ENCODE data around the gene RALGPS2.

RALGPS2 gene

DNA sequence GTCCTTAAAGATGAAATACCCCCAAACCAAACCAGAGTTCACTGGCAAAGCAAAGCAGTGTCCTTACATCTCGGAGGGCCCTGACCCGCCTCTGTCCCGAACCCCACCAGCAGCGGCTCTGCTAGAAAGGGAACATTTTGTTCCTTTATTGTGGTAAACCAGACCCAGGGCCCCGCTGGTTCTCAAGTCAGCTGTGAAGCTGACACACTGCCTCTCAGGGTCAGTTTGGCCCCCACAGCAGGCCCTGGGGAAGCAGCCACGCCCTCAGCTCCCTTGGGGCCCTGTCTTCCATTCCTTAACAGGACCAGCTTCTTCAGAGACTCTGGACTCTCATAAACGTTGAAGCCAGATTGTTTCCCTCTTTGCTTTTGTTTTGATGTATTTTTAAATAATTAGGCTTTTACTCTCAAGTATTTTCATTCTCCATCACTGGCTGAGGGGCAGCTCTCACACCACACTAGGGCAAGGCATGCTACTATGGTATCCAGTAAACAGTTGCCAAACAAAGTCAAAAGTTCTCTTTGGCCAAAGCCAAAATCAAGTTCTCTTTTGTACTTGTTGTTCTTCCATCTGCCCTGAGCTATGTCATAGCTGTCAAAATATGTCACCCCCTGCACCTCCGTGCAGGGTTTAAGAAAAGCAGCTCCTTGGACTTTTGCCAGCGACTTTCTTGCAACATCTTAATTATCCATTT is 207.0 kb downstream of the RALGPS2 start:
- TF ChIP-seq ISL1 (CRISPR knock-in tag; IDR thresholded peaks at IDR 0.05): no peak
- TF ChIP-seq, protein P1, sequence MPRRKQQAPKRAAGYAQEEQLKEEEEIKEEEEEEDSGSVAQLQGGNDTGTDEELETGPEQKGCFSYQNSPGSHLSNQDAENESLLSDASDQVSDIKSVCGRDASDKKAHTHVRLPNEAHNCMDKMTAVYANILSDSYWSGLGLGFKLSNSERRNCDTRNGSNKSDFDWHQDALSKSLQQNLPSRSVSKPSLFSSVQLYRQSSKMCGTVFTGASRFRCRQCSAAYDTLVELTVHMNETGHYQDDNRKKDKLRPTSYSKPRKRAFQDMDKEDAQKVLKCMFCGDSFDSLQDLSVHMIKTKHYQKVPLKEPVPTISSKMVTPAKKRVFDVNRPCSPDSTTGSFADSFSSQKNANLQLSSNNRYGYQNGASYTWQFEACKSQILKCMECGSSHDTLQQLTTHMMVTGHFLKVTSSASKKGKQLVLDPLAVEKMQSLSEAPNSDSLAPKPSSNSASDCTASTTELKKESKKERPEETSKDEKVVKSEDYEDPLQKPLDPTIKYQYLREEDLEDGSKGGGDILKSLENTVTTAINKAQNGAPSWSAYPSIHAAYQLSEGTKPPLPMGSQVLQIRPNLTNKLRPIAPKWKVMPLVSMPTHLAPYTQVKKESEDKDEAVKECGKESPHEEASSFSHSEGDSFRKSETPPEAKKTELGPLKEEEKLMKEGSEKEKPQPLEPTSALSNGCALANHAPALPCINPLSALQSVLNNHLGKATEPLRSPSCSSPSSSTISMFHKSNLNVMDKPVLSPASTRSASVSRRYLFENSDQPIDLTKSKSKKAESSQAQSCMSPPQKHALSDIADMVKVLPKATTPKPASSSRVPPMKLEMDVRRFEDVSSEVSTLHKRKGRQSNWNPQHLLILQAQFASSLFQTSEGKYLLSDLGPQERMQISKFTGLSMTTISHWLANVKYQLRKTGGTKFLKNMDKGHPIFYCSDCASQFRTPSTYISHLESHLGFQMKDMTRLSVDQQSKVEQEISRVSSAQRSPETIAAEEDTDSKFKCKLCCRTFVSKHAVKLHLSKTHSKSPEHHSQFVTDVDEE (CRISPR knock-in tag; IDR thresholded peaks at IDR 0.05): no peak
- TF ChIP-seq CSDC2 (CRISPR knock-in tag; IDR thresholded peaks at IDR 0.05): no peak
- TF ChIP-seq, protein P2, sequence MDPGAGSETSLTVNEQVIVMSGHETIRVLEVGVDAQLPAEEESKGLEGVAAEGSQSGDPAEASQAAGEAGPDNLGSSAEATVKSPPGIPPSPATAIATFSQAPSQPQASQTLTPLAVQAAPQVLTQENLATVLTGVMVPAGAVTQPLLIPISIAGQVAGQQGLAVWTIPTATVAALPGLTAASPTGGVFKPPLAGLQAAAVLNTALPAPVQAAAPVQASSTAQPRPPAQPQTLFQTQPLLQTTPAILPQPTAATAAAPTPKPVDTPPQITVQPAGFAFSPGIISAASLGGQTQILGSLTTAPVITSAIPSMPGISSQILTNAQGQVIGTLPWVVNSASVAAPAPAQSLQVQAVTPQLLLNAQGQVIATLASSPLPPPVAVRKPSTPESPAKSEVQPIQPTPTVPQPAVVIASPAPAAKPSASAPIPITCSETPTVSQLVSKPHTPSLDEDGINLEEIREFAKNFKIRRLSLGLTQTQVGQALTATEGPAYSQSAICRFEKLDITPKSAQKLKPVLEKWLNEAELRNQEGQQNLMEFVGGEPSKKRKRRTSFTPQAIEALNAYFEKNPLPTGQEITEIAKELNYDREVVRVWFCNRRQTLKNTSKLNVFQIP (CRISPR knock-in tag; IDR thresholded peaks at IDR 0.05; ENCODE audit: borderline replicate concordance, low read depth): no peak
- no peak for TF ChIP-seq ARNTL (CRISPR knock-in tag; IDR thresholded peaks at IDR 0.05; ENCODE audit: borderline replicate concordance, low read depth)
- TF ChIP-seq ZFP3 (CRISPR knock-in tag; IDR thresholded peaks at IDR 0.05): no peak
- peak; percentile 67 for ATAC-seq

- peak; percentile 14; the same call in 1 of the 3 replicates for ATAC-seq
- TF ChIP-seq SNAI2 (CRISPR knock-in tag; IDR thresholded peaks at IDR 0.05) (no peak), PPARA (CRISPR knock-in tag; IDR thresholded peaks at IDR 0.05; ENCODE audit: borderline replicate concordance) (no peak), ZFP30 (CRISPR knock-in tag; IDR thresholded peaks at IDR 0.05) (no peak), OSR1 (CRISPR knock-in tag; IDR thresholded peaks at IDR 0.05) (no peak), ESRRG (CRISPR knock-in tag; IDR thresholded peaks at IDR 0.05) (no peak), ZNF70 (CRISPR knock-in tag; IDR thresholded peaks at IDR 0.05) (no peak), ZNF565 (CRISPR knock-in tag; conservative IDR thresholded peaks at IDR 0.05; ENCODE audit: low read depth) (no peak), BACH2 (CRISPR knock-in tag; IDR thresholded peaks at IDR 0.05; ENCODE audit: borderline replicate concordance) (no peak), ARNTL (CRISPR knock-in tag; IDR thresholded peaks at IDR 0.05; ENCODE audit: borderline replicate concordance, low read depth) (no peak)
- TF ChIP-seq, protein P3, sequence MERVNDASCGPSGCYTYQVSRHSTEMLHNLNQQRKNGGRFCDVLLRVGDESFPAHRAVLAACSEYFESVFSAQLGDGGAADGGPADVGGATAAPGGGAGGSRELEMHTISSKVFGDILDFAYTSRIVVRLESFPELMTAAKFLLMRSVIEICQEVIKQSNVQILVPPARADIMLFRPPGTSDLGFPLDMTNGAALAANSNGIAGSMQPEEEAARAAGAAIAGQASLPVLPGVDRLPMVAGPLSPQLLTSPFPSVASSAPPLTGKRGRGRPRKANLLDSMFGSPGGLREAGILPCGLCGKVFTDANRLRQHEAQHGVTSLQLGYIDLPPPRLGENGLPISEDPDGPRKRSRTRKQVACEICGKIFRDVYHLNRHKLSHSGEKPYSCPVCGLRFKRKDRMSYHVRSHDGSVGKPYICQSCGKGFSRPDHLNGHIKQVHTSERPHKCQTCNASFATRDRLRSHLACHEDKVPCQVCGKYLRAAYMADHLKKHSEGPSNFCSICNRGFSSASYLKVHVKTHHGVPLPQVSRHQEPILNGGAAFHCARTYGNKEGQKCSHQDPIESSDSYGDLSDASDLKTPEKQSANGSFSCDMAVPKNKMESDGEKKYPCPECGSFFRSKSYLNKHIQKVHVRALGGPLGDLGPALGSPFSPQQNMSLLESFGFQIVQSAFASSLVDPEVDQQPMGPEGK (CRISPR knock-in tag; IDR thresholded peaks at IDR 0.05; ENCODE audit: borderline replicate concordance): no peak
Observed at GRCh38 chr1:178932552-178932906, 207.5 kb downstream of the RALGPS2 start.

DNA sequence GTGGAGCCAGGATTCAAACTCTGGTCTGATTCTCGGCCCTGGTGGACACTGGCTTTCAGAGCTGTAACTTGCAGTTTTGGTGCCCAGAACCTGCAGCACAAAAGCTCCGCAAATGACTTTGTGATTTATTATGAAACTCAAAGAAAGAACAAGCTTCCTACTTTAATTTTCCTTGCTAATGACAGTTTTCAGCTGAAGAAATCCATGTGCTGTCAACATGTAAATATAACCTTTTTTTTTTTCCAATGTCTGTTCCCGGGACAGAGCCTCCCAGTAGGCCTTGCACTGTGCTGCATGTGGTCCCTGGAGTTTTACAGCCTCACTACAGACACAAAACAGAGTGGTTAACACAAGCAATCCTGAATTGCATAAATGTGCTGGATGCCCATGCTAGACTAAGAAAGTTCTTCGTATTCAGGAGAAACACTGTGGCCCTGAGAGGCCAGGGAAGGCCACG is 208.1 kb downstream of the RALGPS2 start:
- no peak for ATAC-seq
- TF ChIP-seq GLIS3 (CRISPR knock-in tag; IDR thresholded peaks at IDR 0.05) (no peak), CREB5 (CRISPR knock-in tag; IDR thresholded peaks at IDR 0.05; ENCODE audit: low read depth) (no peak), SNAI2 (CRISPR knock-in tag; IDR thresholded peaks at IDR 0.05) (no peak), ZNF8 (CRISPR knock-in tag; IDR thresholded peaks at IDR 0.05) (no peak), CSDC2 (CRISPR knock-in tag; IDR thresholded peaks at IDR 0.05) (no peak), RARB (CRISPR knock-in tag; IDR thresholded peaks at IDR 0.05) (no peak)
- TF ChIP-seq, protein P2 (CRISPR knock-in tag; IDR thresholded peaks at IDR 0.05; ENCODE audit: borderline replicate concordance, low read depth): no peak
- TF ChIP-seq, protein P1 (CRISPR knock-in tag; IDR thresholded peaks at IDR 0.05): no peak
